HG02763 (cell line): Measurements from ENCODE around the gene RNF168.
A peak's percentile ranks its signal among the peaks of the same experiment; 100 is the strongest.
"Not testable (repeated sequence)": the region's sequence is repeated elsewhere in the genome, so short reads cannot be mapped to it uniquely, and the experiment has no call there.

Experiments
- ATAC-seq: cut with Tn5 transposase; IDR thresholded peaks from one replicate; pipeline ENCODE4 v1.9.1; 2021; ENCODE audit warnings: mild to moderate bottlenecking, moderate library complexity; ENCODE audit not compliant: unreplicated experiment

Gene RNF168, protein sequence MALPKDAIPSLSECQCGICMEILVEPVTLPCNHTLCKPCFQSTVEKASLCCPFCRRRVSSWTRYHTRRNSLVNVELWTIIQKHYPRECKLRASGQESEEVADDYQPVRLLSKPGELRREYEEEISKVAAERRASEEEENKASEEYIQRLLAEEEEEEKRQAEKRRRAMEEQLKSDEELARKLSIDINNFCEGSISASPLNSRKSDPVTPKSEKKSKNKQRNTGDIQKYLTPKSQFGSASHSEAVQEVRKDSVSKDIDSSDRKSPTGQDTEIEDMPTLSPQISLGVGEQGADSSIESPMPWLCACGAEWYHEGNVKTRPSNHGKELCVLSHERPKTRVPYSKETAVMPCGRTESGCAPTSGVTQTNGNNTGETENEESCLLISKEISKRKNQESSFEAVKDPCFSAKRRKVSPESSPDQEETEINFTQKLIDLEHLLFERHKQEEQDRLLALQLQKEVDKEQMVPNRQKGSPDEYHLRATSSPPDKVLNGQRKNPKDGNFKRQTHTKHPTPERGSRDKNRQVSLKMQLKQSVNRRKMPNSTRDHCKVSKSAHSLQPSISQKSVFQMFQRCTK

DNA sequence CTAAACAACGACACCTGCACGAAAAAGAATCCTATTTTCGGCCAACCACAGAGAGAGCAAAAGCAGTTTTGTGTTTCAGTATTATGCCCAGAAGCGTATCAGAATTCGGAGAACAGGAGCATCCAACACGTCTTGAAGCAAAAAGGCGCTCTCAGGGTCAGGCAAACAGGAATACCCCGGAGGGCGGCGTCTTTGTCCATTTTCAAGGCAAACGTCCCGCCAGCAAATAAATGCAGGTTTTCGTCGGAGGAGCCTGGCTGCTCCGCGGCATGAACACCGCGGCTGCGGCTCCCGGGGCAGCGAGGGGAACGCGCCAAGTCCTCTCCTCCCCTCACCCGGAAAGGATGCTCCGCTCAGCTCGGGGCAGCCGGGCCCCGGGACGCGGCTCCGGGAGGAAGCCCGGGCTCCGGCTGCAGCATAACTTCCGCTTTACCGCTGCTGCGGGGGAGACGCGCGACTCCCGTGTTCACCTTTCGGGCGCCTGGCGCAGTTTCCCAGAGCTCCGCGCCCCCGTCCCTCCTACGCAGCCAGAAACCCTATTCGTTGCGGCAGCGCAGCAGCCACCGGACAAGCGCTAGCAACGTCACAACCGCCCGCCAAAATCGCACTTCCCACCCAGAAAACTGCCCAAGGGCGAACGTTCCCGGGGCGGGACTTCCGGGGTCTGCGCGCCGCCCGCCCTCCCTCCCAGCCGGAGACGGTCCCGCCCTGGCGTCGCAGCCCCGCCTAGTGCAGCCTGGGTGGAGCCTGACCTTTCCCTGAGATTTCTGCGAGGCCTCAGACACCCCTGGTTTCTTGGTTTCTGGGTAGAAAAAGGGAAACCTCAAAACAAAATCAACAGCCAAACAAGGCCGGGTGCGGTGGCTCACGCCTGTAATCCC is at the start of gene RNF168:
Gene RNF168 (minus strand): TSS at position 573 of the 881 bp plus-strand sequence. CDS start 595 bp downstream, outside the sequence.
- peak; percentile 82 for ATAC-seq

DNA sequence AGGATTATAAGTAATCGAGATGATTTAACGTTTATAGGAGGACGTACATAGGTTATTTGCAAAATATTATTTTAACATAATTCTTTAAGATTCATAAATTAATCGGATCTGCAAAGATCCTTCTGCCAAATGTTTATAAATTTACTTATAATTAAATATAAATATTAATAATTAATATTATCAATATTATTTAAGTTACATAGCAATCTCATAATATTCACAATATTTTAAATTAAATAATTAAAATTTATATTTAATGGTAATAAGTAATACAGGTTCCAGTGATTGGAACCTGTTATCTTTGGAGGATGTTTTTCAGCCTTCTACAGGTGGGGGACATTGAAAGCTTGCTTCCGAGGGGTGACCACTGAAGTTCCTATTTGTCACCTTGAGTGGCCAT is 48.7 kb upstream of the RNF168 start:
- no peak for ATAC-seq

DNA sequence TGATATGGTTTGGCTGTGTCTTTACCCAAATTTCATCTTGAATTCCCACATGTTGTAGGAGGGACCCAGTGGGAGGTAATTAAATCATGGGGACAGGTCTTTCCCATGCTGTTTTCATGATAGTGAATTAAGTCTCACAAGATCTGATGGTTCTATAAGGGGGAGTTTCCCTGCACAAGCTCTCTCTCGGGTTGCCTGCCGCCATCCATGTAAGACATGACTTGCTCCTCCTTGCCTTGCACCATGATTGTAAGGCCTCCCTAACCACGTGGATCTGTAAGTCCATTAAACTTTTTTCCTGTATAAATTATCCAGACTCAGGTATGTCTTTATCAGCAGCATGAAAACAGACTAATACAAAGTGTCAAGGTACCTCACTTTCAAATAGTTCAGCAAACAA is 46.6 kb upstream of the RNF168 start:
- not testable (repeated sequence) for ATAC-seq

DNA sequence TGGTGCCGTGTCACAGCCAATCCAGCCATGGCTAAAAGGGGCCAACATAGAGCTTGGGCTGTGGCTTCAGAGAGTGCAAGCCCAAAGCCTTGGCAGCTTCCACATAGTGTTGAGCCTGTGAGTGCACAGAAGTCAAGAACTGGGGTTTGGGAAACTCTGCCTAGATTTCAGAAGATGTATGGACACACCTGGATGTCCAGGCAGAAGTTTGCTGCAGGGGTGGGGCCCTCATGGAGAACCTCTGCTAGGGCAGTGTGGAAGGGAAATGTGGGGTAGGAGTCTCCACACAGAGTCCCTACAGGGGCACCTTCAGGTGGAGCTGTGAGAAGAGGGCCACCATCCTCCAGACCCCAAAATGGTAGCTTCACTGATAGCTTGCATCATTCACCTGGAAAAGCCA is 45.7 kb upstream of the RNF168 start:
- ATAC-seq, result not testable (repeated sequence)

DNA sequence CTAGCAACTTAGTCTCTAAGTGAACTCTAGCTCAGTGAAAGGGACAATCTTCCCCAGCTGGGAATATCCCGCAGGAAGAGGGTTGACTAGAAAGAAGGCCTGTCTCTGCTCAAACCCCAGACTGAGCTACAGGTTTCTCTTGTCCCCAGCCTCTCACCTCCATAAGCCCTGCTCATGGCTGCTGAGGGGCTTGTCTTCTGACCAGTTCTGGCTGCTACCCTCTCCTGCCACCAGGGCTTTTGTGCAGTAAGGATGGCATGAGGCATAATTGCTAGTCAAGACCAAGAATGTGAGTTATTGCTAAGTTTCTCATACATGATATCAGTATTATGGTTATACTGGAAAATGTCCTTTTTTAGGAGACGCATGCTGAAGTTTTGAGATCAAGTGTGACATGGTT is 43.5 kb upstream of the RNF168 start:
- ATAC-seq, result no peak

DNA sequence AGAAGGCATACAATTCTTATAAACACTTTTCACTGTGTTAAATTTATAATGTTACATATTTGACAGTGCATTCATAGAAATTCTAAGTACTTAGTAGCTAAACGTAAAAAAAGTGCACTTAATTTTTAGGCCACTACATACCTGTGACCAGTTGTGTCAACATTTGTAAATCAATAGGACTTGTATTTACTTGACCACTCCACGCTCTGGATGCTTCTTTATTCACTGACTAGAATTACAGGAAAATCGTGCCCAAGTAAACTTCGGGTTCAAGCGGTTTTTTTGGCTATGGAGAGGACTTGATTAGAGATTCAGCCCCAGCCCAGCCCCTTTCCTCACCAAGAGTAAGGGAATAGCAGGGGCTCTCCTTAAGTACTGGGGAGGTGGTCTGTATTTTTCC is 43.0 kb upstream of the RNF168 start:
- no peak for ATAC-seq

DNA sequence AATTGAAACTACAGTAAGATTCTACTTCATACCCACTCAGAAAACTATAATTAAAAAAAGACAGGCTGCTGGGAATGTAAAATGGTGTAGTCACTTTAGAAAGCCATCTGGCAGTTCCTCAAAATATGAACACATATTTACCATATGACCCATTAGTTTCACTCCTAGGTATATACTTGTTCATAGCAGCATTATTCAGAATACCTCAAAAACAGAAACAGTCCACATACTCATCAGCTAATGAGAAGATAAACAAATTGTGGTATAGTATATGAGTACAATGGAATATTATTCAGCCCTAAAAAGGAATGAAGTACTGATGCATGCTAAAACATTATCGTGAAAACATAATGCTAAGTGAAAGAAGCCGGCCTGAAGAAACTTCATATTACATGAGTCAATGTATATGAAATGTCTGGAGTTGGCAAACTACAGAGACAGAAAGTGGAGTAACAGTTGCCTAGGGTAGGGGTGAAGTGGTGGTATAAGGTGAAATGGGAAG is 41.0 kb upstream of the RNF168 start:
- ATAC-seq, result no peak

DNA sequence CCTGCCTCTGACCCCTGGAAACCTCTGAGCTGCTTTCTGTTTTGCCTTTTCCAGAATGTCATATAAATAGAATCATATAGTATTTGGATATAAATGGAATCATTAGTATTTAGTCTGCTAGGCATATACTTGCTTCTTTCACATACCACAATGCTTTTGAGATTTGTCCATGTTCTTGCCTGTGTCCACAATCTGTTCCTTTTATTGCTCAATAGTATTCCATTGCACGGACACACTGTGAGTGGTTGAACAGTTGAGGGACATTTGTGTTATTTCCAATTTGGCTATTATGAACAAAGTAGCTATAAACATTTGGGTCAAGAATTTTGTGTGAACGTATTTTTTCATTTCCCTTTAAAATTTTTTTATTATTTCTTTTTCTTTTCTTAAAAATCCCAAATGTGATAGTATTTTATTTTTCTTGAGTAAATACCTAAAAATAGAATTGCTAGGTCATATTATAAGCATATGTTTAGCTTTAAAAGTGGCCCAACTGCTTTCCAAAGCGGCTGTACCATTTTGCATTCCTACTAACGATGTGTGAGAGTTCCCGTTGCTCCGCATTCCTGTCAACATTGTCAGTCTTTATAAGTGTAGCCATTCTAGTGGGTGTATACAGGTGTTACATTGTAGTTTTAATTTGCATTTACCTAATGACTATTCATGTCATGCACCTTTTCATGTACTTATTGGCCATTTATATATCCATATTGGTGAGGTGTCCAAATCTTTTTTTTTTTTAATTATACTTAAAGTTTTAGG is 38.3 kb upstream of the RNF168 start:
- no peak for ATAC-seq

DNA sequence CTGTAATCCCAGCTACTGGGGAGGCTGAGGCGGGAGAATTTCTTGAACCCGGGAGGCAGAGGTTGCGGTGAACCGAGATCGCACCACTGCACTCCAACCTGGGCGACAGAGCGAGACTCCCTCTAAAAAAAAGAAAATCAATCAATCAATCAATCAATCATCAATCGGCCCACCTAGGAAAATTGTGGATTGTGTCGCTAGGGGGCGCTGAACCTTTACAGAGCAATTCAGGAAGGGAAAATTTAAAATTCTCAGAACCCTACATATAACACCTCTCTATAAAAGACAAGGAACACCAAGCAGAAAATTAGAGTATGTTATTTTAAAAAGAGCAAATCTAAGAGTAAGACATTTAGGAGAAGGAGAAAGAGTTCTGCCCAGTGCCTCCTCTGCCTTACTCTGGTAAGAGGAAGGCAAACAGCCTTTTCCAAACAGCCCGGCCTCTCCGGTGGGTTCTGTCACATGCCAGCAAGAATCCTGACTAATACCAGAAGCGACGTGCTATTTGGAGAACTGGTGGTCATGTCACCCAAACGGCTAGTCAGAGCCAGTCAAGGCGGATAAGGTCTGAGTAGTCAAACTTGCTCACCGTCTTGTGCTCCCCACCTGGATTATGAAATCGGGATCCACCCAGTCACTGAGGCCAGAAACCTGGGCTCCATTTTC is 33.9 kb upstream of the RNF168 start:
- ATAC-seq, result no peak

DNA sequence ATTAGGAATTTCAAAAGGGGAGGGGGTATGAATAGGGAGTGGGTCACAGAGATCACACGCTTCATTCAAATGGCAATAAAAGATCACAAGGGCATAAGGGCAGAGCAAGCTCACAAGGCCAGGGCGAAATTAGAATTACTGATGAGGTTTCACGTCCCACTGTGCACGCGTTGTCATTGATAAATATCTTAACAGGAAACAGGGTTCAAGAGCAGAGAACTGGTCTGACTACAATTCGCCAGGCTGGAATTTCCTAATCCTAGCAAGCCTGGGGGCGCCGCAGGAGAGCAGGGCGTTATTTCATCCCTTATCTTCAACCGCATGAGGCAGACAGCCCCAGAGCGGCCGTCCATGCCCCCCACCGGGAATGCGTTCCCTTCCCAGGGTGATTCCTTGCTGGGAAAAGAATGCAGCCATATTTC is 29.7 kb upstream of the RNF168 start:
- no peak for ATAC-seq

DNA sequence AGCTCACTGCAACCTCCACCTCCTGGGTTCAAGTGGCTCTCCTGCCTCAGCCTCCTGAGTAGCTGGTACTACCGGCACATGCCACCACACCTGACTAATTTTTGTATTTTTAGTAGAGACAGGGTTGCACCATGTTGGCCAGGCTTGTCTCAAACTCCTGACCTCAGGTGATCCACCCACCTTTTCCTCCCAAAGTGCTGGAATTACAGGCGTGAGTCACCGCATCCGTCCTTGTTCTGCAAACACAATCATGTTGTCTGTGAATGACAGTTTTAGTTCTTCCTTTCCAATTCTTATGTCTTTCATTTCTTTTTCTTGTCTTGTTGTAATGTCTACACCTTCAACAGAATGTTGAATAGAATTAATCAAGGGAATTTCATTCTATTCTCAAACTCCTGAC is 27.9 kb upstream of the RNF168 start:
- ATAC-seq, result no peak

DNA sequence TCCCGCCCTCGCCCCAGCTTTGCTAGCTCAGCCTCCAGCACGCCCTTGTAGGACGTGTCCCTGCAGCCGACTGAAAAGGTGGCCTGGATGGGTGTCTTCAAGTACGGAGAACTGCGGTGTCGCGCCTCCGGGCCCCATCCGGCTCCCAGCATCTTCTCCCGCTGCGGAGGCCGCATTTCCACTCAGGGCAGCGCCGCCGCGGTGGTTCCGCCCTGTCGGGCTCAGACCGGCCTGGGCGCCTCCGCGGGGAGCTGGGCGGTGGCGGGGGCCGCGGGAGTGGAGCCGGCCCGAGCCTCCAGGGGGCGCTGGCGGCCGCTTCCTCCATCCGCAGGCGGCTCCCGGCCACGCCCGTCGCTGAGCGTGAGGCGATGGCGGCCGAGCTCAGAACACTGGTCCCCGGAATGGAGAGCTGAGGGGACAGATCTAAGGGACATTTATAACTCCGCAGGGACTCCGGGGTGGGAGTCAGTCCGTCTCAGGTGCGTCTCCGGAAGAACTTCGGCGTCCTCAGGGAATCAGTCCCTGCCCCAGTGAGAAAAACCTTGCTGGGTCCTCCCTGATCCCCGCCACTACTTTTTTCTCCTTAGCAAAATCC is 25.2 kb upstream of the RNF168 start:
- ATAC-seq, result peak; percentile 65

DNA sequence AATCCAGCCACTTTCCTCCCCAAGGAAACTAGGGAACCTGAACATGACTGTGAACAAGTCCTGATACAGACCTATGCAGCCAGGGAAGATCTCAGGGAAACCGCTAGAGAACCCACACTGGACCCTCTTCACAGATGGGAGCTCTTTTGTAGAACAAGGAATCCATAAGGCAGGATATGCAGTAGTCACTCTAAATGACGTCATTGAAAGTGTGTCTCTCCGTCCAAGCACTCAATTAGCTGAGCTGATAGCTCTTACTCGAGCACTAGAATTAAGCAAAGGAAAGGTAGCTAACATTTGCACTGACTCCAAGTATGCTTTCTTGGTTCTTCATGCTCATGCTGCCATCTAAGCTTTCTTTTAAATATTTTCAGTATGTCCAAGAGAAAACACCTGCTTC is 21.6 kb upstream of the RNF168 start:
- no peak for ATAC-seq

DNA sequence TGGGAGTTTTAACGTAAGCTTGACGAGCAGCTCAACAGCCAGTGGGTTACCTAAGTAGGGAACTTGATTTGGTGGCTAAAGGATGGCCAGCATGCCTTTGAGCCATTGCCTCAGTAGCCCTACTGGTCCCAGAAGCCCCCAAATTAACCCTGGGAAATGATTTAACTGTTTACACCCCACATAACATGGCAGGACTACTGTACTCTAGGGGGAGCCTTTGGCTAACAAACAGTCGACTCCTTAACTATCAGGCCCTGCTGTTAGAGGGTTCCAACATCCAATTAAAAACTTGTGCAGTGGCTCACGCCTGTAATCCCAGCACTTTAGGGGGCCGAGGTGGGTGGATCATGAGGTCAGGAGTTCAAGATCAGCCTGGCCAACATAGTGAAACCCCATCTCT is 21.0 kb upstream of the RNF168 start:
- ATAC-seq, result no peak

DNA sequence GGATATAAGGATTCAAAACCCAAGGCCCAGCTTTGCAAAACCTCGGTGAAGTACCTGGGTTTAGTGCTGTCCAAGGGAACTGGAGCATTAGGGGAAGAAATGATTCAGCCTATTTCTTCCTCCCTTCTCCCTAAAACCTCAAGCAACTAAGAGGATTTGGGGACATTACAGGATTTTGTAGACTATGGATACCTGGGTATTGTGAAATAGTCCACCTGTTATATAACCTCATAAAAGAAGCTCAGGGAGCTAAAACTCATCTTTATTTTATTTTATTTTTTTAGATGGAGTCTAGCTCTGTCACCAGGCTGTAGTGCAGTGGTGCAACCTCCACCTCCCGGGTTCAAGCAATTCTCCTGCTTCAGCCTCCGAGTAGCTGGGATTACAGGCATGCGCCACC is 20.3 kb upstream of the RNF168 start:
- ATAC-seq, result no peak

DNA sequence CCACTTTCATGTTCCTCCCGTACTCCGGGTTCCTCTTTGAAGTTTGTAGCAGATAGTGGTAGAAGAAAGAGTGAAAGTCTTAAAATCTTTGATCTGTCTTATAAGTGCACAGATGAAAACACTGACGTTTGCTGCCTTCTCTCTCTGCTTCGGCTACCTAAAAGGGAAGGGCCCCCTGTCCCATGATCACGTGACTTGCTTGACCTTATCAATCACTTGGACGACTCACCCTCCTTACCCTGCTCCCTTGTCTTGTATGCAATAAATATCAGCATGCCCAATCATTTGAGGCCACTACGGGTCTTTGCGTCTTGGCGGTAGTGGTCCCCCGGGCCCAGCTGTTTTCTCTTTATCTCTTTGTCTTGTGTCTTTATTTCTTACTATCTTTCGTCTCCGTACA is 17.7 kb upstream of the RNF168 start:
- not testable (repeated sequence) for ATAC-seq

DNA sequence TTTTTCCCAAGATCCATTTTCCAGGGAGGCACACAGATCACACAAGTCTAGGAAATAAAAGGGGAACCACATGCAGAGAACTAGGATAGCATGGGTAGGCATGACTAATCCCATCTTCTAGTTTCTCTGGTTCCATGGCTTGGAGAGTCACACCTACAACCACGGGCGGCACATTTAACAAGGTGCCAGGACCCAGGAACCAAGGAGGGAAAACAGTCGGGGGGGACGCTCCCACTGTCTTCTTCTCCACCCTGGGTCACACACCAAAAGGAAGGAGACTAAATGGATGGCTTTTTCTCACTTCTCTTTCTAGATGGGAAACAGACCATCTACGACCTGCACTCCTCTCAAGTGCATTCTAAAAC is 16.1 kb upstream of the RNF168 start:
- no peak for ATAC-seq

DNA sequence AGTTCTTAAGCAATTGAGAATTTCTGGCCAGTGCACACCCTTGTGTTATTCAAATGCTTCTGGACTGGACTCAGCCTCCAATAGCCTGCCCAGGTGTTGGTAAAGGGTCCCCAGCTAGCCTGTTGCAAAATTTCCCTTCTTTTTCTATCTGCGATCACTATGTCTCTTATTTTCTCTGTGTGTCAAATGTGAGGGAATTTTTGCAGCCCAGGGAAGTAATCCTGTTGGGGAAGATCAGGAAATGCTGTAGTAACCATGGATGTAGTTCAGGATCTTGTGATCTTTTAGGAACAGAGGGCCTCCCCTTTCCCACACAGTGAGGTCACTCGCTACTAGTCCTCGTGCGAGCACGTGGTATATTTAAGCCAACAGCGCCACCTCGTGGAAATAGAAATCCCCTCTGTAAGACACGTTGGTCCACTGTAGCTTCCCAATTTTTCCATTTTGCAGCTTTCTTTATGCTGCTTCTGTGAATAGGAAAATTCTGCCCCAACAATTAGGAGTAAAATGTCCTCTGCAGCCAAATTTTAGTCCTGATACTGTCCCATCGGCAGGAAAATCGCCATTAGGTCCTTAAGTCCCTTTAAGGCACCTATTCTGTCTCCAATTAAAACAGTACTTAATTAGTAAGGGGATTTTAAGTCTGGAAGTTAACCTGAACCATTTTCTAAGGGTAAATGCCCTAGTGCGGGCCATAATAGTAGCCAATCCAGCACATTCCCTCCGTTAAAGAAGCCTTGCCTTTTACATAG is 15.6 kb upstream of the RNF168 start:
- ATAC-seq, result no peak

DNA sequence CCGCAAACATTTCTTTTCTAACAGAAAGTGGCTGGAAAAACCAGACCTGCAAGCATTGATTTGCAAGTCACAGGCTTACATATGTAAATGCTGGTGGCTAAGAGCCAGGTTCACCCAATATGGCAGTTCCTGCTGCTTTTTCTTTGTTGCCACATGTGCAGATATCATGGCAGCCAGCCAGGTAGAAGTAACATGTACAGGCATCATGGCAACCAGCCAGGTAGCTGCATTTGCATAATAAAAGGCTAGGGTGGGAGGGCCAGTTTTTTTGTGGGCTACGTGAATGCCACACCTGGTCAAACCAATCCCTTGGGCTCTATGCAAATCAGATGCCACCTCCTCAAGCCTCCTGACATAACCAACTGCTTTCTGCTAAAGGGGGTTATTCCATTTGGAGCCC is 14.4 kb upstream of the RNF168 start:
- ATAC-seq, result no peak
